Mesodermal cell (in vitro differentiated cells): ENCODE measurements around the gene TJAP1.
A peak's percentile ranks its signal among the peaks of the same experiment; 100 is the strongest.

Source experiments
- H3K27ac ChIP-seq: 2 replicates; pipeline ENCODE4 v1.7.0; 2013; ENCODE audit warnings: mild to moderate bottlenecking, low read depth, low read length, moderate library complexity; ENCODE audit not compliant: severe bottlenecking
- H3K36me3 ChIP-seq: 2 replicates; pipeline ENCODE4 v1.7.1; 2013; ENCODE audit warnings: mild to moderate bottlenecking, low read length, moderate library complexity; ENCODE audit not compliant: control insufficient read depth, insufficient read depth
- H3K4me1 ChIP-seq: one replicate; pipeline ENCODE4 v1.7.1; 2013; ENCODE audit warnings: mild to moderate bottlenecking, low read length; ENCODE audit not compliant: insufficient read depth, control insufficient read depth, poor library complexity, severe bottlenecking
- H3K4me3 ChIP-seq: 2 replicates; pipeline ENCODE4 v1.7.0; 2013; ENCODE audit warnings: low read length, control low read depth, mild to moderate bottlenecking; ENCODE audit not compliant: insufficient read depth, poor library complexity, severe bottlenecking; ENCODE audit errors: extremely low read depth
- H3K9me3 ChIP-seq: 2 replicates; pipeline ENCODE4 v1.7.1; 2013; ENCODE audit warnings: mild to moderate bottlenecking, low read length, moderate library complexity; ENCODE audit not compliant: control insufficient read depth
- WGBS, 2 experiments: methylation state at CpG; one replicate each; pipeline ENCODE4 v1.1.5; 2013; ENCODE audit warnings: missing lambda C conversion rate in 2 of 2; ENCODE audit not compliant: insufficient coverage in 2 of 2; 5-methylcytosine and 5-hydroxymethylcytosine counted together

TJAP1 gene

DNA sequence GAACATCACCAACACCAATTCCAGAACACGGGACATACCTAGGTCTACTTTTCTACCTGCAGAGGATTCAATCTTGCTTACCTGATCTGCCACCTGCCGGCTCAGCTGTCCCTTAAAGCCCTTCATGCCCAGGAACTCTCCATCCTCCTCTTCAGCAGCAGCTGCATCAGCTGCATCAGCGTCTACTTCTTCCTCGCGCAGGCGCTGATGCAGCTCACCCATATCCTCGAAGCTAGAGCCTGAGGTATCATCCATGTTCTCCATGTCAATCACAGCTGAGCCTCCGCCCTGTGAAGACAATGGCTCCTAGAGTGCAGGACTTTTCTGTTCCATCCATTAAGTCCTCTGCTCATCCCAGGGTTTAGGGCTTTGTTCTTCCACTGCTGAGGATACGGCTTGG is 38.4 kb downstream of the TJAP1 start:
- peaks cover 71% of the 10 kb centered on the region for H3K36me3 ChIP-seq
- H3K4me3 ChIP-seq = peak overlapping the region; percentile 99
- H3K4me1 ChIP-seq = peaks cover 13% of the 10 kb centered on the region
- no peaks in the 10 kb centered on the region for H3K9me3 ChIP-seq
- no peak overlapping the region for H3K27ac ChIP-seq
- WGBS, 2 experiments = 87 to 93% methylated on average over 9 of the region's 9 CpGs

DNA sequence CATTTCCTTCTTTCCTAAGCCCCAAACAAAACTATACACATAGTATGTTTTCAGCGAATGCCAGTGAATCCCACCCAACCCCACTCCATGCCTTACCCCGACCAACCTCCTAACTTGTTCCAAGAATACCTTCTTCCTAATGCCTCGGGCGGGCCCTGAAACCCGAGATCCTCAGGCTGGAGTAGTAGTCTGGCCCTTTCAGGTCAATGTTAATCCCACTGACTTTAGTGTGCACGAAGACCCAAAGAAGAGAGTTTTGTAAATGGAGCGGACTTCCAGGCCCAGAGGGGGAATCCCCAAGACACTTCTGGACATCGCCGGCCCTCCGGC is 39.0 kb downstream of the TJAP1 start:
- H3K4me3 ChIP-seq = peak overlapping the region; percentile 99
- H3K36me3 ChIP-seq = peaks cover 74% of the 10 kb centered on the region
- peak overlapping the region; percentile 87 for H3K27ac ChIP-seq
- H3K4me1 ChIP-seq = peaks cover 13% of the 10 kb centered on the region
- no peaks in the 10 kb centered on the region for H3K9me3 ChIP-seq
- 4 to 5% methylated on average over 10 of the region's 10 CpGs for WGBS, 2 experiments

DNA sequence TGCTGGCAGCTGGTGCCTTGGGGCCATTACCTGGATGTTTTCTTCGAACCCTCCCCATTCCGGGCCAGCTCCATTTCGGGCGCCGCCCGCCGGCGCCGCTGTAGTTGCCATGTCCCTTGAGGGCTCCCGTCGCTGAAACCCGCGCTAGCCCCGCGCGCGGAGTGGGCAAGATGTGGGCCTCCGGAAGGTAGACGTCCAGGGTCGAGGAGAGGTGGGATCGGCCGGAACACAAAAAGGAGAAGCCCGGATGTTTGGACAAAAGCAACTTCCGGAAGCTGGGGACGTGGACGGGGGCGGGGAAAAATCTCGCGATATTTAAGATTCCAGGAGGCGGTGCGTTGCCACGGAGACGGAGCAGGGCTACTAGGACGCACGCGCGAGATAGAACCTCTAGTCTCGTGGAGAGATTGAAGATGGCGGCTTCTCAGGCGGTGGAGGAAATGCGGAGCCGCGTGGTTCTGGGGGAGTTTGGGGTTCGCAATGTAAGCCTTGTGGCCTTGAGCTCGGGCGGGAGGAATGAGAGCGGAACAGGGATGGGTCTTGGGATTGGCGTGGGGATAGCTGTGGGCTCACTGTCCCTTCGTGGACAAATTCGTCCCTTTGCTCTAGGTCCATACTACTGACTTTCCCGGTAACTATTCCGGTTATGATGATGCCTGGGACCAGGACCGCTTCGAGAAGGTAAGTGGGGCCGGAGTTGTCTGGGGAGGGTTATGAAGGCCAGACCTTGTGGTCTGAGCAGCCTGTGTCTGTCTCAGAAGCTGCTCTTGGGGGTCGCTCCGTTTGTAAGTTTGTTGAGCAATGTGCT is 39.5 kb downstream of the TJAP1 start, which contains the start of the genes POLR1C and YIPF3:
POLR1C (plus strand) TSS at position 393 of the 808 bp plus-strand sequence; CDS start at position 414, 21 bp downstream.
YIPF3 (minus strand) TSS at position 230 of the 808 bp plus-strand sequence; CDS start at position 111, 119 bp downstream.
- Histone ChIP-seq H3K4me3 (peak within 1 kb of the TSS; percentile 99), H3K9me3 (no peaks in the 10 kb centered on the region), H3K27ac (peak within 1 kb of the TSS; percentile 87), H3K36me3 (peaks cover 74% of the 10 kb centered on the region), H3K4me1 (peaks cover 13% of the 10 kb centered on the region)
- WGBS, 2 experiments = 0% methylated on average over 48 to 55 of the region's 57 CpGs

DNA sequence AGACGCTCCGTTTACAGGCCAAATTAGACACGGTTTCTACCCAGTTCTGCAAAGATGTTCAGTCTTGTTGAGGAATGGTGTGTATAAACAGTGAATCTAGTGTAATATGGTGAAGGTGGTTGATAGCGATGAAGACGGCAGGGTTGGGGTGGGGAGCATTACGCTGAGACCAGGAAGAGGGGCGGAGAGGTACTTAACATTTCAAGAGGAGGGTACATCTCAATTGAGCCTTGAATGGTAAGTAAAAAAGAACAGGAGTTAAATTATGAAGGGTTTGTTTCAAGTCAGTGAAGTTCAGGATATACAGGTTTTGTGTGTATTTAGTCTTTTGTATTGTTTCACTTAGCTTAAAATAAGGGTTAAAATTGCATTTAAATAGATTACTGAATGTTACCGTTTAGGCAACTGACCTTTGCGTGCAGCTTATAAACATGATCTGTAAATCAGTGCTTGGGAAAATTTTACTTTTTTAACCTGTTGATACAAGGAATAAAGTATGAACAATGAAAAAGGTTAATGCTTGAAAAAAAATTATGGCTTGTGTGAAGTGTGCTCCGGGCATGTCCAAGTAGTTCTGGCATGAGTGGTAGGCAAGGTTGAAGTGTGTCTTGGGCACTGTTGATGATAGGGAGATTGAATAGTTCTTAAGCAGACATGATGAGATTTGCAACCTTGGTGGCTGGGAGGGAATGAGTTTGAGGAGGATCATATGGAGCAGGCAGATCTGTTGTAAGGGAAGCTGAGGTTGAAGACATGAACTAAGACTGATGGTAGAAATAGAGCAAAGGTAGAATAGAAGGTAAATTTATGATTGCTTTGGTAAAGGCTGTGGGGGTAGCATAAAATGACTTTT is 40.4 kb downstream of the TJAP1 start:
- H3K27ac ChIP-seq = peak overlapping the region; percentile 33

DNA sequence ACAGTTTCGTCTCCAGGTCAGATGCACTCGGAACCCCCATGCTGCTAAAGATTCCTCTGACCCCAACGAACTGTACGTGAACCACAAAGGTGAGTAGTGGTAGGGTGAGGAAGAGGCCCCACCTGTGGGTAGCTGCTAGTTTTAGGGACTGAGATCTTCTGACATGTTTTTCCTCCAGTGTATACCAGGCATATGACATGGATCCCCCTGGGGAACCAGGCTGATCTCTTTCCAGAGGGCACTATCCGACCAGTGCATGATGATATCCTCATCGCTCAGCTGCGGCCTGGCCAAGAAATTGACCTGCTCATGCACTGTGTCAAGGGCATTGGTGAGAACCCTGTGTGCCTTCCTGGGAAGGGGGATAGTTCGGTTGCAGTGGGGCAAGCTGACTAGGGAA is 42.7 kb downstream of the TJAP1 start:
- Histone ChIP-seq H3K27ac (no peak overlapping the region), H3K36me3 (peaks cover 73% of the 10 kb centered on the region), H3K9me3 (no peaks in the 10 kb centered on the region), H3K4me1 (peaks cover 13% of the 10 kb centered on the region), H3K4me3 (no peak overlapping the region)
- 97 to 100% methylated on average over 6 to 8 of the region's 8 CpGs for whole genome bisulfite sequencing, 2 experiments

More for the DNA sequence above, 40.4 kb downstream of the TJAP1 start:
- 8 to 11% methylated on average over 10 of the region's 10 CpGs for WGBS, 2 experiments
- Histone ChIP-seq H3K36me3 (peaks cover 74% of the 10 kb centered on the region), H3K4me3 (peak overlapping the region; percentile 99), H3K9me3 (no peaks in the 10 kb centered on the region), H3K4me1 (peaks cover 13% of the 10 kb centered on the region)

DNA sequence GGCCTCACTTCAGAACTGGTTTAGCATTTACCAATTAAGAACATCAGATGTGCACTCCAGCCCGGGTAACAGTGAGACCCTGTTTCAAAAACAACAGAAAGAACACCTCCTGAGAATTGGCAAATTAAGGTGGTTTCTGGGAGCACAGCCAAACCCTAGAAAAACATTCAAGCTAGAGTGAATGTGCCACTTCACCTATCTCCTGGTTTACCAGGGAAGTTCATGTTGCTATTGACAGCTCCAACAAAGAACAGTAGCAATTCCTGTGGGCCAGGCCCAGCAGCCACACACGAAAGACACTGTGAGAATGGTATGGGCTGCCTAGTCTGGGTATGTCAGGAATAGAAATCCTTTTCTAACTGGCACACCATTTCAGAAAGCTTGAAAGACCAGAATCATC is 44.5 kb downstream of the TJAP1 start:
- Histone ChIP-seq H3K4me3 (no peak overlapping the region), H3K9me3 (no peaks in the 10 kb centered on the region), H3K36me3 (peaks cover 81% of the 10 kb centered on the region), H3K27ac (peak overlapping the region; percentile 29), H3K4me1 (peaks cover 7% of the 10 kb centered on the region)
- WGBS, 2 experiments = 100% methylated on average over 1 to 2 of the region's 2 CpGs

DNA sequence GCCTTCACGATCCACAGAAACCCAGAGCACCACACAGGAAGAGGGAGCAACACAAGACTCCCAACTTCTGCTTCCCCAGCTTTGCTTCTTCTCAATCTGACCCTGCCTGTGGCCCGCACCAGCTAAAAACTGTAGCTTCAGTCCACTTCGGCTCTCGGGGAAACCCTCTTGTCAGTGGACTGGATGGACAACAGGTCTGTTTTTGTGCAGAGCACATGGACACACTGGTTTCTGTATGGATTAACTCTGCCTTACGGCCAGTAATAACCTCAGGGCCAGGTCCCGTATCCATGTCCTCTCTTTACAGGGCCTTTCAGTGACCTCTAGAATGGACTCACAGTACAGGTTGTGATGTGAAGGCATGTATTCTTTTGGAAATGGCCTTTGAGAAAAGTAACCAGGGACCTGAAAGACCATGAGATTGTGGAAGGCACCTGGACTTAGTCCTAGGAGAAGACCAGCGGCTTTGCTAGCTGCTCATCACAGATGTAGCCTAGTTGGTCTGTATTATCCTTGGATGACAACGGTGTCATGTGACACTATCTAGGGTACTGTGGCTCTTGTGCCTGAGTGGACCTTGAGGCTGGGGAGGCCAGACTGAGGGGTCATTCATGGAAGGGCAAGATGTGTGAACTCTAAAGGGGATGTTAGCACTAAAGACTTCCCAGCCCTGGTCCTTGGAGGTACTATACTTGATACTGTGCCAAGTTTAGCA is 45.3 kb downstream of the TJAP1 start:
- H3K4me3 ChIP-seq = no peak overlapping the region
- peaks cover 7% of the 10 kb centered on the region for H3K4me1 ChIP-seq
- H3K36me3 ChIP-seq = peaks cover 89% of the 10 kb centered on the region
- no peaks in the 10 kb centered on the region for H3K9me3 ChIP-seq
- no peak overlapping the region for H3K27ac ChIP-seq
- 94 to 98% methylated on average over 7 to 8 of the region's 8 CpGs for WGBS, 2 experiments

DNA sequence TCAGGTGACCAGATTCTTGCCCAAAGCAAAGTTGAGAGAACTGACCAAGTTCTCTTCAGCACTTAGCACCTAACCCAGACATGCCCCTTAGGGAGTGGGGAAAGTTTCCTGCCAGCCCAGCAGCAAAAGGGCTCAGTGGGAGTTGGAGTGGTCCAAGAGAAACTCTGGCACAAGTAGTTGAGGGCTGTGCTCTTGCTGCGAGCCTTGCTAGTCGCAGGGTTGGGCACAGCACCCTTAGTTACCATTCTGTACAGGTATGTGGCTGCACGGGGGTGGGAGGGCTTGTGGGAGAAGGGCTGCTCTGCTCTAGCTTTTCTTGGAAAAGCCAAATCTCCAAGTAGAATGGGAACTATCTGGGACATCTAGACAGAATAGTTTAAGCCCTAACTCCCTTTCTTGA is 45.9 kb downstream of the TJAP1 start:
- H3K4me1 ChIP-seq = peaks cover 3% of the 10 kb centered on the region
- H3K4me3 ChIP-seq = no peak overlapping the region
- H3K27ac ChIP-seq = no peak overlapping the region
- peaks cover 95% of the 10 kb centered on the region for H3K36me3 ChIP-seq
- no peaks in the 10 kb centered on the region for H3K9me3 ChIP-seq
- WGBS, 2 experiments = 90 to 100% methylated on average over 1 to 2 of the region's 3 CpGs

DNA sequence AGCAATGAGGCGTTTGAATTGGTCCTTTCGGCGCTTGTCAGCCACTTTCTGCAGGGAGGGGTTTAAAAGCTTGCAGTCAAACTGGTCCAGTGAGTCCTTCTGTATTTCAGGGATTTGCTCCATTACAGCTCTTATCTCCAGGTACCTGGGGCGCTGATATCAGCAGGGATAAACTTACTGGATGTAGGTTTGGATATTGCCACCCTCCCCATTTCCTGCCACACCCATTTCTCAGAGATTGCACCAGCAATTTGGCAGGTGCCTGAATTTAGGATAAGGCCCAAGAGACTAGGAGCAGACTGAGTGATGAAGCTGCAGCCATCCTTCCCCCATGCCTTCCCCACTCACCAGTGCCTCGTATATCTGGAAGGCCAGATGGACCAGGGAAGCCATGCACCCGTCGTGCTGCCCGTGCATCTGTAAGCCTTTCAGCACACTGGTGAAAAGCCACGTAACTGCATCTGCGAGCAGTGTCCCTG is 47.2 kb downstream of the TJAP1 start:
- H3K4me3 ChIP-seq = no peak overlapping the region
- 98 to 99% methylated on average over 9 of the region's 10 CpGs for WGBS, 2 experiments
- H3K9me3 ChIP-seq = no peaks in the 10 kb centered on the region
- peaks cover 98% of the 10 kb centered on the region for H3K36me3 ChIP-seq
- no peaks in the 10 kb centered on the region for H3K4me1 ChIP-seq
- no peak overlapping the region for H3K27ac ChIP-seq

DNA sequence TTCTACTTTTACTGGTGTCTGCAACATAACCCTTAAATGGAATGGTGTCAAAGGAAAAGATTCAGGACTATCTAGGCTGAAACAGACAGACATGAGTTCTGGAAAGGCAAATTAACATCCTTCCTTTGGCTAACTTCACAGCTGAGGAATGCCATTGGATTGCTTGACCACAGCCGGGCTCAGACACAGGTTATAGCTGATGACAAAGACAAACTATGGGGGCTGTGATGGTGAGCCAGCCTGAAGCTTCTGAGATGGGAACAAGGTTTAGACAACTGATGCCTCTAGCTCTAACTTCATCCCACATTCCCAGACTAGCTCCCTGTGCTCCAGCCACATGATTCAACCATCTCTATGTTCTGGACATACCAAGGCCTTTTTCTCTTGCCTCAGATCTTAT is 54.8 kb downstream of the TJAP1 start:
- no peaks in the 10 kb centered on the region for H3K9me3 ChIP-seq
- no peak overlapping the region for H3K27ac ChIP-seq
- H3K4me3 ChIP-seq = no peak overlapping the region
- WGBS, 2 experiments = 100% methylated on average over 1 of the region's 1 CpG; no CpG with 5 or more reads in 1 of the 2 experiments
- H3K36me3 ChIP-seq = peaks cover 76% of the 10 kb centered on the region
- no peaks in the 10 kb centered on the region for H3K4me1 ChIP-seq
